Thymus (tissue), 11 donors: ENCODE results near the gene RNF220. TPM values are rescaled to one million over a fixed set of nuclear protein-coding genes. Genes with fewer than 3 reads are reported as not detected.

Experiments
- DNase-seq, 9 donors: peaks; one replicate each; pipeline ENCODE4 v3.0.0-alpha.2; 2013; ENCODE audit warnings: low spot score in 9 of 9, low read depth in 6 of 9, missing footprints in 1 of 9
- H3K27ac ChIP-seq, 2 donors: one replicate each; pipeline ENCODE4 v1.5.1; 2013; ENCODE audit warnings: control low read depth in 1 of 2, low read depth in 1 of 2, low read length in 1 of 2, mild to moderate bottlenecking in 1 of 2, moderate library complexity in 1 of 2
- H3K27me3 ChIP-seq, 2 donors: one replicate each; pipeline ENCODE4 v1.5.1; 2013; ENCODE audit warnings: low read length in 1 of 2; ENCODE audit not compliant: control insufficient read depth in 2 of 2, insufficient read depth in 1 of 2
- H3K36me3 ChIP-seq, 2 donors: one replicate each; pipeline ENCODE4 v1.5.1; 2013; ENCODE audit warnings: low read length in 1 of 2, mild to moderate bottlenecking in 1 of 2, moderate library complexity in 1 of 2; ENCODE audit not compliant: control insufficient read depth in 2 of 2, insufficient read depth in 2 of 2
- H3K4me1 ChIP-seq, 2 donors: one replicate each; pipeline ENCODE4 v1.5.1; 2013; ENCODE audit warnings: low read length in 2 of 2; ENCODE audit not compliant: control insufficient read depth in 2 of 2, insufficient read depth in 2 of 2
- H3K4me3 ChIP-seq, 2 donors: one replicate each; pipeline ENCODE4 v1.5.1; 2013; ENCODE audit warnings: low read length in 2 of 2, control low read depth in 1 of 2, mild to moderate bottlenecking in 1 of 2
- H3K9me3 ChIP-seq, 2 donors: one replicate each; pipeline ENCODE4 v1.5.1; 2013; ENCODE audit warnings: low read length in 1 of 2, mild to moderate bottlenecking in 1 of 2; ENCODE audit not compliant: control insufficient read depth in 2 of 2, insufficient read depth in 1 of 2
- WGBS: extraction: QIAGEN DNeasy Blood & Tissue Kit; methylation state at CpG from one replicate; pipeline ENCODE4 v1.1.7; 2013; 5-methylcytosine and 5-hydroxymethylcytosine counted together
- polyA plus RNA-seq: library from polyadenylated mRNA; stranded (reverse); fragments of 200-250 nt; gene quantifications from one replicate; pipeline ENCODE4 v1.2.3, GENCODE V29; 2013
- total RNA-seq: library from RNA; stranded (reverse); fragments of 120-200 nt; gene quantifications from one replicate; pipeline ENCODE4 v1.2.4, GENCODE V29; 2013
- donor health status: healthy.

The RNF220 gene
- total and polyA plus RNA-seq, 2 donors, result 66.3 to 70.0 TPM

- peak in 1 of 9 donors; percentile 27 for DNase-seq
- 40% methylated on average over 18 of the region's 18 CpGs for WGBS
- no peak overlapping the region for H3K4me3 ChIP-seq
- no peaks in the 10 kb centered on the region for H3K36me3 ChIP-seq
- H3K9me3 ChIP-seq, result no peaks in the 10 kb centered on the region
- peaks cover 2 to 5% of the 10 kb centered on the region in 2 donors for H3K4me1 ChIP-seq
- H3K27ac ChIP-seq, result no peak overlapping the region
- no peaks in the 10 kb centered on the region for H3K27me3 ChIP-seq
These were observed 67.8 kb downstream of the RNF220 start for GRCh38 chr1:44472620-44473525.

GRCh38 chr1:44476891-44477290, 71.8 kb downstream of the RNF220 start:
- Histone ChIP-seq H3K27ac (no peak overlapping the region), H3K4me3 (no peak overlapping the region), H3K27me3 (no peaks in the 10 kb centered on the region), H3K4me1 (peaks cover 2 to 5% of the 10 kb centered on the region in 2 donors), H3K36me3 (no peaks in the 10 kb centered on the region), H3K9me3 (no peaks in the 10 kb centered on the region)
- no peak for DNase-seq

GRCh38 chr1:44481701-44482100, 76.6 kb downstream of the RNF220 start:
- Histone ChIP-seq H3K4me1 (peaks cover 0 to 2% of the 10 kb centered on the region in 2 donors), H3K9me3 (no peaks in the 10 kb centered on the region), H3K27me3 (no peaks in the 10 kb centered on the region), H3K27ac (no peak overlapping the region), H3K4me3 (no peak overlapping the region), H3K36me3 (no peaks in the 10 kb centered on the region)
- WGBS, result 92% methylated on average over 2 of the region's 2 CpGs
- DNase-seq, result no peak

DNA sequence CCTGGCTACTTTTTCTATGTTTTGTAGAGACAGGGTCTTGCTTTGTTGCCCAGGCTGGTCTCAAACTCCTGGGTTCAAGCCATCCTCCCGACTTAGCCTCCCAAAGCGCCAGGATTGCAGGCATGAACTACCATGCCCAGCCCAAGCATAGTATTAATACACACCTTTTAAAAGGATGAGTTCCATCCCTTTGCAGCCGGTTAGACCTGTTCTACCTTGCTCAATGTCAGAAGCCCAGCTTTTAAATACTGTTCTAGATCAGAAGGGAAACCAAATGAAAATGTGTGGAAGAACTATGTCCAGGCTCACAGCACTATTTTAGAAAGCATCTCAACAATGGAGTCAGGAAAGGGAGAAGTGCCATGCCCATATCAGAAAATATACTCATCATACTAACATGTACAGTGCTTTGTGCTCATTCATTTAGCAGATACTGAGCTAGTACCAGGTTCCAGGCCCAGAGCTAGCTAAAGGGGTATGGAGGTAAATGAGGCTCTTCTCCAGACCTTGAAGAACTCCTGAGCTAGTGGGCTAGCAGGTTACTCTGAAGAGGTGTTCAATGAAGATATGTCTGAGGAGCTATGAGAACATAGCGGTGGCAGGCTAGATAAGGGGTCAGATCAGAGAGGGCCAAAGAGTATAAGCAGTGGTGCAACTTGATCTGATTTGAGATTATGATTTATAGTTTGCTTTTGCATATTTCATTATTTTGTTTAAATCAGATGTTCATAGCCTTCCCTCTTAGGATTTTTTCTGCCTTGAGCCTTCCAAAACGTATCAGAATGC, 78.2 kb downstream of the RNF220 start:
- no peak for DNase-seq
- H3K36me3 ChIP-seq, result no peaks in the 10 kb centered on the region
- peaks cover 0 to 2% of the 10 kb centered on the region in 2 donors for H3K4me1 ChIP-seq
- H3K4me3 ChIP-seq, result no peak overlapping the region
- WGBS, result 96% methylated on average over 5 of the region's 5 CpGs
- H3K27ac ChIP-seq, result no peak overlapping the region
- no peaks in the 10 kb centered on the region for H3K27me3 ChIP-seq
- H3K9me3 ChIP-seq, result no peaks in the 10 kb centered on the region

GRCh38 chr1:44484155-44484688, 79.2 kb downstream of the RNF220 start:
- H3K36me3 ChIP-seq, result no peaks in the 10 kb centered on the region
- no peak for DNase-seq
- no peaks in the 10 kb centered on the region for H3K27me3 ChIP-seq
- WGBS, result 87% methylated on average over 11 of the region's 11 CpGs
- no peak overlapping the region for H3K27ac ChIP-seq
- H3K4me3 ChIP-seq, result no peak overlapping the region
- H3K9me3 ChIP-seq, result no peaks in the 10 kb centered on the region
- H3K4me1 ChIP-seq, result peaks cover 0 to 2% of the 10 kb centered on the region in 2 donors

DNA sequence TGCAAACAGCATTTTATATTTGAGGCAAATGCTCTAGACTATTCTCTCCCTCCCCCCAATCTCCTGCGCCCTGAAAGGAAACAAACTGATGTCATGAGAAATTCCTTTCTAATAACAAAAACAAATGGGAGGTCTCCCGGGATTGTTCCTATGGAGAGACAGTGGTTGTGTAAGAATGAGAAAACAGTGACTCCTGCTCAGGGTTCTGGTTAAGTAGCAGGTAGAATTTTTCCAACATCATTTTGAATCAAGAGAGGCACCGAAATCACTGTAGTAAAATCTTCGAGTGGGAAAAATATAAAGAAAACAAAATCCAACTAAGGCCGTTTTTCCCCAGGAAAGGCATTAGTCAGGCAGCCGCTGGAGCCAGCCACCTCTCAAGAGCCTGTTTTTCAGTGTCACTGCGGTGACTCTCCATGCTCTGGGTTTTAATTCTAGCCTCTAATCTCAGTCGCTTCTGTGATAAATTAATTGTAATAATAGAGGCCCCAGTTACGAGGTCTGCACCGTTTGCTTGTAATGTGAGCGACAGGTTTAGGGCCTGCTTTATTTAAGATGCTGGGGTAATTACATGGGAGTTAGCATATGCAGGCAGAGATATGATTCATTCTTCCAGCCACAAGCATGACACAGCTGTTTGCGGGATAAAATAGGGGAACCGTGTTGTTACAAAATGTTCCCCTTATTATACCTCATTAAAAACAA, 80.3 kb downstream of the RNF220 start:
- DNase-seq, result peak in 1 of 9 donors; percentile 31
- H3K4me1 ChIP-seq, result peaks cover 0 to 2% of the 10 kb centered on the region in 2 donors
- no peaks in the 10 kb centered on the region for H3K36me3 ChIP-seq
- no peaks in the 10 kb centered on the region for H3K27me3 ChIP-seq
- no peak overlapping the region for H3K4me3 ChIP-seq
- no peaks in the 10 kb centered on the region for H3K9me3 ChIP-seq
- no peak overlapping the region for H3K27ac ChIP-seq
- 37% methylated on average over 13 of the region's 13 CpGs for WGBS

DNA sequence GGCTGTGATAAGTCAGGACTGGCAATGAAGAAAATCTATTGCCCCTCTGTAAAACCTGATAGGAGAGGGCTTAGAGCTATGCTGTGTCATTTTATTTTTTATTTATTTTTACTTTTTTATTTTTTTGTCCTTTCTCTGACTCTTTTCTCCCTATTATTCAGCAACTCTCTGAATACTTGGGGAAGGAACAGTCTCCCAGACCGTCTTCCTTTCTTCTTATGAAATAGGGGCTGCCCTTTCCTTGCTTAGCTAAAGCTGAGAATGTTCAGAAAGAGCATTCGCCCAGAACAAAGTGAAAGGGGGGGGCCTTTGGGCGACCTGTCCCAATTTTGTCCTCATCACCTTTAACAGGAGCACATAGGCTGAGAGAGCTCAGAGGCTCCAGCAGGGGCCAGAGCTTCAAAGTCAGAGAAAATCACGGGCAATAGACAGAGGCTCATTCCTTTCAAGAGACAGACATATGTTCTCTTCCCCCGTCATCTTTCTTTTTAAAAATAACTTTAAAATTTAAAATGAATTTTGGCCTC, 80.9 kb downstream of the RNF220 start:
- no peaks in the 10 kb centered on the region for H3K9me3 ChIP-seq
- WGBS, result 39% methylated on average over 5 of the region's 5 CpGs
- peaks cover 0 to 2% of the 10 kb centered on the region in 2 donors for H3K4me1 ChIP-seq
- no peak overlapping the region for H3K27ac ChIP-seq
- DNase-seq, result no peak
- no peaks in the 10 kb centered on the region for H3K27me3 ChIP-seq
- no peaks in the 10 kb centered on the region for H3K36me3 ChIP-seq
- H3K4me3 ChIP-seq, result no peak overlapping the region

GRCh38 chr1:44489481-44489880, 84.4 kb downstream of the RNF220 start:
- H3K4me1 ChIP-seq, result peaks cover 0 to 2% of the 10 kb centered on the region in 2 donors

More at GRCh38 chr1:44489481-44489880, 84.4 kb downstream of the RNF220 start:
- Histone ChIP-seq H3K36me3 (no peaks in the 10 kb centered on the region), H3K27me3 (no peaks in the 10 kb centered on the region), H3K27ac (no peak overlapping the region), H3K4me3 (no peak overlapping the region), H3K9me3 (no peaks in the 10 kb centered on the region)
- no peak for DNase-seq
- 97% methylated on average over 5 of the region's 5 CpGs for WGBS
